Keratinocyte (primary cell): ENCODE results near the gene VEGFA. TPM values are rescaled to one million over a fixed set of nuclear protein-coding genes. Genes with fewer than 3 reads are reported as not detected.

ENCODE experiments used
- DNase-seq: peaks from one replicate; pipeline ENCODE4 v3.0.0-alpha.2; 2011; ENCODE audit warnings: low read depth, missing footprints, low spot score
- FAIRE-seq: peaks from 2 replicates; lab custom pipeline; 2011; peaks lifted over from hg19 to GRCh38; lab: Jason Lieb, UNC
- H2AFZ ChIP-seq: 2 replicates; pipeline ENCODE4 v1.6.0; 2012; ENCODE audit warnings: low read length, control low read depth, inconsistent platforms; ENCODE audit not compliant: control insufficient read depth
- H3K27ac ChIP-seq: 2 replicates; pipeline ENCODE4 v1.5.1; 2011; ENCODE audit warnings: low read length; ENCODE audit not compliant: control insufficient read depth, insufficient read depth
- H3K27me3 ChIP-seq: 3 replicates; pipeline ENCODE4 v1.6.0; 2011; ENCODE audit warnings: low read length; ENCODE audit not compliant: control insufficient read depth, insufficient read depth; ENCODE audit errors: extremely low read depth
- H3K36me3 ChIP-seq, 2 experiments: 2 replicates in 1 of 2; 3 replicates in 1 of 2; pipeline ENCODE4 v1.5.1; 2011; ENCODE audit warnings: low read length in 2 of 2, mild to moderate bottlenecking in 1 of 2; ENCODE audit not compliant: control insufficient read depth in 2 of 2, insufficient read depth in 2 of 2; ENCODE audit errors: extremely low read depth in 1 of 2
- H3K4me1 ChIP-seq: 3 replicates; pipeline ENCODE4 v1.5.1; 2011; ENCODE audit warnings: low read length; ENCODE audit not compliant: control insufficient read depth, insufficient read depth; ENCODE audit errors: extremely low read depth
- H3K4me2 ChIP-seq: 3 replicates; pipeline ENCODE4 v1.6.0; 2011; ENCODE audit warnings: low read depth, low read length; ENCODE audit not compliant: control insufficient read depth, insufficient read depth; ENCODE audit errors: extremely low read depth
- H3K4me3 ChIP-seq, 3 experiments: fragments of 200-600 bp in 1 of 3; sonication (generic) in 1 of 3; 2 replicates in 2 of 3; 3 replicates in 1 of 3; pipeline ENCODE4 v1.5.1; 2011 to 2016; ENCODE audit warnings: low read length in 3 of 3, mild to moderate bottlenecking in 3 of 3, control low read depth in 2 of 3, inconsistent platforms in 1 of 3, low read depth in 1 of 3, mixed read lengths in 1 of 3, mixed run types in 1 of 3, moderate library complexity in 1 of 3; ENCODE audit not compliant: control insufficient read depth in 2 of 3, insufficient read depth in 2 of 3; ENCODE audit errors: extremely low read depth in 1 of 3
- H3K79me2 ChIP-seq: 2 replicates; pipeline ENCODE4 v1.6.0; 2012; ENCODE audit warnings: low read length; ENCODE audit not compliant: control insufficient read depth, insufficient read depth
- H3K9ac ChIP-seq: 3 replicates; pipeline ENCODE4 v1.6.0; 2011; ENCODE audit warnings: low read length; ENCODE audit not compliant: control insufficient read depth, insufficient read depth; ENCODE audit errors: extremely low read depth
- H3K9me1 ChIP-seq: 3 replicates; pipeline ENCODE4 v1.6.0; 2011; ENCODE audit warnings: low read length; ENCODE audit not compliant: control insufficient read depth, insufficient read depth; ENCODE audit errors: extremely low read depth
- H3K9me3 ChIP-seq: 2 replicates; pipeline ENCODE4 v1.5.1; 2012; ENCODE audit warnings: low read depth, low read length; ENCODE audit not compliant: control insufficient read depth
- H4K20me1 ChIP-seq: 3 replicates; pipeline ENCODE4 v1.6.0; 2011; ENCODE audit warnings: low read length; ENCODE audit not compliant: control insufficient read depth, insufficient read depth; ENCODE audit errors: extremely low read depth
- CTCF ChIP-seq, 3 experiments: IDR thresholded peaks in 1 of 3; conservative IDR thresholded peaks in 1 of 3; optimal IDR thresholded peaks in 1 of 3; 2 replicates in 2 of 3; 3 replicates in 1 of 3; pipeline versions ENCODE3 to v1.5.1; 2011; ENCODE audit warnings: low read length in 3 of 3, mild to moderate bottlenecking in 3 of 3, moderate library complexity in 2 of 3, control low read depth in 1 of 3, inconsistent platforms in 1 of 3; ENCODE audit not compliant: insufficient read depth in 2 of 3; ENCODE audit errors: extremely low read depth in 1 of 3
- EZH2 ChIP-seq: IDR thresholded peaks from one replicate; pipeline ENCODE4 v1.6.1; 2012; ENCODE audit warnings: inconsistent platforms, mild to moderate bottlenecking, low read length, moderate library complexity
- dilution Hi-C: fragments of 300-500 bp; cut with MboI; formaldehyde crosslinking; loops from one replicate; pipeline ENCODE4 v1.7.0; 2020; ENCODE audit warnings: low sequenced_read_pairs; ENCODE audit not compliant: extremely low pct_ligation_motif_present
- polyA plus RNA-seq, 5 experiments: library from polyadenylated mRNA; depleted of rRNA in 3 of 5; stranded (reverse) in 3 of 5; stranded (forward) in 1 of 5; unstranded in 1 of 5; fragments of >200 nt; gene quantifications; 1 replicate in 1 of 5; 2 replicates in 3 of 5; 3 replicates in 1 of 5; pipeline versions ENCODE4 v1.2.1 to v1.2.3, GENCODE V29; 2011 to 2012; ENCODE audit warnings: missing spikeins in 2 of 5, low read depth in 1 of 5, low replicate concordance in 1 of 5

VEGFA gene
- polyA plus RNA-seq, 1 donor (not counting 4 experiments of a cell fraction or from before 2014, with no cell fraction given), result 149 TPM

- dilution Hi-C loops, result no loop called here
- no peaks in the 10 kb centered on the region for H3K36me3 ChIP-seq
- H3K79me2 ChIP-seq, result no peaks in the 10 kb centered on the region
- H3K4me2 ChIP-seq, result no peak overlapping the region
- H3K4me1 ChIP-seq, result peaks cover 10% of the 10 kb centered on the region
- DNase-seq, result no peak
- H3K27me3 ChIP-seq, result peaks cover 6% of the 10 kb centered on the region
- FAIRE-seq, result no peak
- no peak overlapping the region for H3K9ac ChIP-seq
- no peak for TF ChIP-seq CTCF (optimal IDR thresholded peaks at IDR 0.05 in 1 of 3, IDR thresholded peaks at IDR 0.05 in 1 of 3, conservative IDR thresholded peaks at IDR 0.05 in 1 of 3; ENCODE audit: extremely low read depth in 1 of 3, insufficient read depth in 2 of 3, low read length in 3 of 3)
- no peak for TF ChIP-seq EZH2
- no peak overlapping the region for H2AFZ ChIP-seq
- H4K20me1 ChIP-seq, result no peaks in the 10 kb centered on the region
- no peak overlapping the region for H3K4me3 ChIP-seq
- no peaks in the 10 kb centered on the region for H3K9me3 ChIP-seq
- H3K9me1 ChIP-seq, result no peaks in the 10 kb centered on the region
- no peak overlapping the region for H3K27ac ChIP-seq
These were observed 30.2 kb downstream of the VEGFA start for GRCh38 chr6:43800298-43800623.

- H3K27ac ChIP-seq, result no peak overlapping the region
- H3K9me1 ChIP-seq, result no peaks in the 10 kb centered on the region
- H3K79me2 ChIP-seq, result no peaks in the 10 kb centered on the region
- H3K36me3 ChIP-seq, result no peaks in the 10 kb centered on the region
- dilution Hi-C loops, result no loop called here
- no peak overlapping the region for H2AFZ ChIP-seq
- no peaks in the 10 kb centered on the region for H3K9me3 ChIP-seq
- peaks cover 6% of the 10 kb centered on the region for H3K27me3 ChIP-seq
- FAIRE-seq (no peak), DNase-seq (no peak)
- no peak overlapping the region for H3K4me2 ChIP-seq
- TF ChIP-seq CTCF (optimal IDR thresholded peaks at IDR 0.05 in 1 of 3, IDR thresholded peaks at IDR 0.05 in 1 of 3, conservative IDR thresholded peaks at IDR 0.05 in 1 of 3; ENCODE audit: extremely low read depth in 1 of 3, insufficient read depth in 2 of 3, low read length in 3 of 3) (peak in 1 of 3 experiments; percentile 9), EZH2 (no peak)
- no peak overlapping the region for H3K4me3 ChIP-seq
- no peaks in the 10 kb centered on the region for H4K20me1 ChIP-seq
- H3K4me1 ChIP-seq, result peaks cover 10% of the 10 kb centered on the region
- no peak overlapping the region for H3K9ac ChIP-seq
These were observed 30.9 kb downstream of the VEGFA start for GRCh38 chr6:43800746-43801494.
